ENCODE measurements around the gene BCL11A. TPM values are rescaled to one million over a fixed set of nuclear protein-coding genes. Genes with fewer than 3 reads are reported as not detected.
A peak's percentile ranks its signal among the peaks of the same experiment; 100 is the strongest.

BCL11A gene
- total RNA-seq, 4 donors from 2014 or later = 0.22 TPM; not detected in 3

- Histone ChIP-seq H3K36me3 (no peaks in the 10 kb centered on the region), H3K4me3 (no peak overlapping the region), H3K27ac (no peak overlapping the region), H3K4me1 (peaks cover 0 to 16% (median 0%) of the 10 kb centered on the region in 4 donors), H3K9me3 (no peaks in the 10 kb centered on the region), H3K27me3 (peaks cover 2 to 98% of the 10 kb centered on the region in 2 donors)
- 80 to 81% methylated on average over 5 of the region's 5 CpGs for WGBS, 2 donors
- DNase-seq (ENCODE audit: low spot score in 2 of 2) = no peak
- TF ChIP-seq CTCF (IDR thresholded peaks at IDR 0.05) (peak in 4 of 5 experiments; percentile 14 to 46 (median 21)), EP300 (IDR thresholded peaks at IDR 0.05) (no peak)
Observed at GRCh38 chr2:60560734-60561644, 7.5 kb upstream of the BCL11A start.

GRCh38 chr2:60559880-60560279, 6.4 kb upstream of the BCL11A start:
- DNase-seq (ENCODE audit: low spot score in 2 of 2) = no peak
- Histone ChIP-seq H3K4me1 (peaks cover 0 to 27% (median 5%) of the 10 kb centered on the region in 4 donors), H3K36me3 (no peaks in the 10 kb centered on the region), H3K27ac (no peak overlapping the region), H3K4me3 (no peak overlapping the region), H3K9me3 (no peaks in the 10 kb centered on the region), H3K27me3 (peaks cover 2 to 98% of the 10 kb centered on the region in 2 donors)
- 53 to 59% methylated on average over 1 of the region's 1 CpG for WGBS, 2 donors
- TF ChIP-seq EP300 (IDR thresholded peaks at IDR 0.05) (no peak), POLR2A (IDR thresholded peaks at IDR 0.05) (no peak), CTCF (IDR thresholded peaks at IDR 0.05) (no peak)

GRCh38 chr2:60558536-60558935, 5.1 kb upstream of the BCL11A start:
- no peak overlapping the region for H3K4me3 ChIP-seq
- no peak for DNase-seq (ENCODE audit: low spot score in 2 of 2)
- no peaks in the 10 kb centered on the region for H3K9me3 ChIP-seq
- H3K27ac ChIP-seq = no peak overlapping the region
- 69 to 74% methylated on average over 2 of the region's 2 CpGs for WGBS, 2 donors
- peaks cover 0 to 40% (median 11%) of the 10 kb centered on the region in 4 donors for H3K4me1 ChIP-seq
- TF ChIP-seq EP300 (IDR thresholded peaks at IDR 0.05) (no peak), CTCF (IDR thresholded peaks at IDR 0.05) (no peak), POLR2A (IDR thresholded peaks at IDR 0.05) (no peak)
- peaks cover 2 to 97% of the 10 kb centered on the region in 2 donors for H3K27me3 ChIP-seq
- no peaks in the 10 kb centered on the region for H3K36me3 ChIP-seq

GRCh38 chr2:60557486-60557864, 4.0 kb upstream of the BCL11A start:
- no peaks in the 10 kb centered on the region for H3K36me3 ChIP-seq
- H3K4me1 ChIP-seq = peaks cover 0 to 51% (median 18%) of the 10 kb centered on the region in 4 donors
- H3K4me3 ChIP-seq = peak overlapping the region in 1 of 4 donors; percentile 28
- peaks cover 5 to 97% of the 10 kb centered on the region in 2 donors for H3K27me3 ChIP-seq
- TF ChIP-seq POLR2A (IDR thresholded peaks at IDR 0.05) (no peak), CTCF (IDR thresholded peaks at IDR 0.05) (no peak), EP300 (IDR thresholded peaks at IDR 0.05) (no peak)
- no peak for DNase-seq (ENCODE audit: low spot score in 2 of 2)
- no peaks in the 10 kb centered on the region for H3K9me3 ChIP-seq
- WGBS, 2 donors = 12 to 13% methylated on average over 12 of the region's 12 CpGs
- no peak overlapping the region for H3K27ac ChIP-seq
